Muscle of back (tissue), 13 donors: ENCODE data around the gene TBL2. TPM values are rescaled to one million over a fixed set of nuclear protein-coding genes. Genes with fewer than 3 reads are reported as not detected.
"Not testable (repeated sequence)": the region's sequence is repeated elsewhere in the genome, so short reads cannot be mapped to it uniquely, and the experiment has no call there.

Source experiments
- DNase-seq, 3 donors: peaks; one replicate each; pipeline versions ENCODE4 v3.0.0 to v3.0.0-alpha.2; 2013
- long read RNA-seq, 9 donors: transcript quantifications; one replicate each; lab custom pipeline, GENCODE V29; 2026
- polyA plus RNA-seq, 10 donors: library from polyadenylated mRNA; unstranded; fragments of 120-200 nt; gene quantifications; one replicate each; pipeline ENCODE4 v1.2.1, GENCODE V29; 2013; ENCODE audit not compliant: insufficient read length in 10 of 10

Gene TBL2, protein sequence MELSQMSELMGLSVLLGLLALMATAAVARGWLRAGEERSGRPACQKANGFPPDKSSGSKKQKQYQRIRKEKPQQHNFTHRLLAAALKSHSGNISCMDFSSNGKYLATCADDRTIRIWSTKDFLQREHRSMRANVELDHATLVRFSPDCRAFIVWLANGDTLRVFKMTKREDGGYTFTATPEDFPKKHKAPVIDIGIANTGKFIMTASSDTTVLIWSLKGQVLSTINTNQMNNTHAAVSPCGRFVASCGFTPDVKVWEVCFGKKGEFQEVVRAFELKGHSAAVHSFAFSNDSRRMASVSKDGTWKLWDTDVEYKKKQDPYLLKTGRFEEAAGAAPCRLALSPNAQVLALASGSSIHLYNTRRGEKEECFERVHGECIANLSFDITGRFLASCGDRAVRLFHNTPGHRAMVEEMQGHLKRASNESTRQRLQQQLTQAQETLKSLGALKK
- 10 to 100 TPM; 21.1 to 33.8 (median 26.3) TPM for polyA plus RNA-seq
- long read RNA-seq, donor 1, full-length matches to known transcripts, result 4 of 4 reads
- long read RNA-seq, donor 1, partial matches to known transcripts, result 0 of 4 reads
- long read RNA-seq, donor 1, other reads (novel, unspliced or antisense), result 0 of 4 reads
- long read RNA-seq, donor 2, full-length matches to known transcripts, result 3 of 3 reads
- long read RNA-seq, donor 2, partial matches to known transcripts, result 0 of 3 reads
- long read RNA-seq, donor 2, other reads (novel, unspliced or antisense), result 0 of 3 reads
- long read RNA-seq, donor 3, result 0 reads
- long read RNA-seq, donor 4, full-length matches to known transcripts, result 4 of 4 reads
- long read RNA-seq, donor 4, partial matches to known transcripts, result 0 of 4 reads
- long read RNA-seq, donor 4, other reads (novel, unspliced or antisense), result 0 of 4 reads
- long read RNA-seq, donor 5, full-length matches to known transcripts, result 7 of 7 reads
- long read RNA-seq, donor 5, partial matches to known transcripts, result 0 of 7 reads
- long read RNA-seq, donor 5, other reads (novel, unspliced or antisense), result 0 of 7 reads
- long read RNA-seq, donor 6, full-length matches to known transcripts, result 9 of 9 reads
- long read RNA-seq, donor 6, partial matches to known transcripts, result 0 of 9 reads
- long read RNA-seq, donor 6, other reads (novel, unspliced or antisense), result 0 of 9 reads
- long read RNA-seq, donor 7, full-length matches to known transcripts, result 3 of 3 reads
- long read RNA-seq, donor 7, partial matches to known transcripts, result 0 of 3 reads
- long read RNA-seq, donor 7, other reads (novel, unspliced or antisense), result 0 of 3 reads
- long read RNA-seq, donor 8, full-length matches to known transcripts, result 4 of 4 reads
- long read RNA-seq, donor 8, partial matches to known transcripts, result 0 of 4 reads
- long read RNA-seq, donor 8, other reads (novel, unspliced or antisense), result 0 of 4 reads
- long read RNA-seq, donor 9, full-length matches to known transcripts, result 1 of 1 reads
- long read RNA-seq, donor 9, partial matches to known transcripts, result 0 of 1 reads
- long read RNA-seq, donor 9, other reads (novel, unspliced or antisense), result 0 of 1 reads

DNA sequence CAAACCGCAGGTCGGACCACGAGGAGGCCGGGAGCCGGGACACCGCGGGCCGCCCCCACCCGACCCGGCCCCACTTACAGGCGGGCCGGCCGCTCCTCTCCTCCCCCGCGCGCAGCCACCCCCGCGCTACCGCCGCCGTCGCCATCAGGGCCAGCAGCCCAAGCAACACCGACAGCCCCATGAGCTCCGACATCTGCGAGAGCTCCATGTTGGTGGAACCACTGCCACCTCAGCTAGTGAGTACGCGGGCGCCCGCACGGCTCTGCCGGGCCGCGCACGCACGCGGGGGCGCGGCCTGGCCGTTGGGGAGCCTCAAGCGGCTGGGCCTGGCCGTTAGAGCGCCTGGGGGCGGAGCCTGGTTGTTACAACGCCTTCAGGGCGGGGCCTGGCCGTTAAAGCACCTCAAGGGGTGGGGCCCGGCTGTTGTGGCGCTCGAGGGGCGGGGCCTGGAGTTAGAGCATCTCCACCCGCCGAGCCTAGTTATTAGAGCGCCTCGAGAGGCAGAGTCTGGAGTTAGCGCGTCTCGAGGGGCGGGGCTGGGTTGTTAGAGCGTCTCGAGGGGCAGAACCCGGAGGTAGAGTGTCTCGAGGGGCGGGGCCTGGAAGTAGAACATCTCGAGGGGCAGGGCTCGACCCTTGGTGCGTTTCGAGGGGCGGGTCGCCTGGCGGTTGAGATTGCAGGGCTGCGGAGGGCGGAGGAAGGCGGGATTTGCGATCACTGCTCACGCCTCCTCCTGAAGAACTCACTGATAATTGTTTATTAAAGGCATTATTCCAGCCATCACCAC lies at the start of gene TBL2:
Gene TBL2 (minus strand): TSS at position 238 of the 787 bp plus-strand sequence. CDS start 30 bp downstream, at position 208.
- peak; percentile 97 to 99 (median 99) for DNase-seq

DNA sequence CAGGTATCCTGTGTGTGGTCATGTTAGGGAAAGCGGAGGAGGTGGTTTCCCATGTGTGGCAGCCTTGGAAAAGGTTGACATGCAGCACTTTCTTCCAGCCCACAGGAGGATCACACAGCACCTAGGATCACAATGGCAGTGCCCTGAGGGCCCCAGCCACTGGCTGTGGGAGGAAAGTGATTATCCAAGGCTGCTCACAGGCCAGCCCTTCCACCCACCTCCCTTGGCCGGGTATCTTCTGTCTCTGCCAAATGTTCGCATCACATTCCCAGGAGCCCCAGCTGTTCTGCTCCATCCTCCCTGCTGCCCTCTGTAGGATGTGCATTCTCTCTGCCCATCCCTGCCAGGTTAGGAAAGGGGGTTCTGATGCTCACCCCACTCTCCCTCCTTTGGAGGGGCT lies 48.4 kb upstream of the TBL2 start:
- peak in 1 of 3 donors; percentile 42 for DNase-seq

DNA sequence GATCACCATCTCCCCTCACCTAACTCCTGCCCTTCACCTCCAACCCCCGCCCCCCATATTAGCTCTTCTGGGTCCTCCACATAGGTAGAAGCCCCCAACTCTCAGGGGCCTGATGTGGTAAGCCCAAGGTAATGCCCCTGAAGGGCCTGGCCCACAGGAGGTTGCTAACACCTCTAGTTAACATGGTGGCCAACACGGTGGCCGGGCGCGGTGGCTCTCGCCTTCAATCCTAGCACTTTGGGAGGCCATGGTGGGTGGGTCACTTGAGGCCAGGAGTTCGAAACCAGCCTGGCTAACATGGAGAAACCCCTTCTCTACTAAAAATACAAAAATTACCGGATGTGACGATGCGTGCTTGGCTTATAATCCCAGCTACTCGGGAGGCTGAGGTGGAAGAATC lies 46.9 kb upstream of the TBL2 start:
- DNase-seq, result no peak

GRCh38 chr7:73624669-73625001 lies 46.3 kb upstream of the TBL2 start:
- DNase-seq, result no peak

GRCh38 chr7:73623798-73624668 lies 45.7 kb upstream of the TBL2 start, which contains the start of gene MLXIPL:
Gene MLXIPL (minus strand): TSS chr7:73624522. CDS start chr7:73624492, 30 bp downstream.
- DNase-seq, result peak; percentile 21 to 64 (median 40)

- DNase-seq, result peak in 2 of 3 donors; percentile 17 to 35
Measured at GRCh38 chr7:73622909-73623797, 44.8 kb upstream of the TBL2 start.

DNA sequence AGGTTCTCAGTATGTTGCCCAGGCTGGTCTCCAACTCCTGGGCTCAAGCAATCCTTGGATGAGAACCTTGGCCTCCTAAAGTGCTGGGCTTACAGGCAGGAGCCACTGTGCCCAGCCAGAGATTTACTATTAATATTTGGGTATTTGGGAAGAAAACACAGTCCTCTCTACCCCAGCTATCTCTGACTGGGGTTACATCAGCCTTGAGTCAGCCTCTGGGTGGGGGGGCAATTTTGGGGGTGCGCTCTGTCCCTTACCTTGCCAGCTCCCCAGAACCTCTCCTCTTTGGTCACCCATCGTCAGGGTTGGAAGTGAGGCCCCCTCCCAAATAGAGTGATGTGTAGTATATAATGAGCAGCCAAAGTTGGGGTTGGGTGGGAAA lies 44.1 kb upstream of the TBL2 start:
- no peak for DNase-seq

- DNase-seq, result no peak
Measured at GRCh38 chr7:73621168-73622063, 43.0 kb upstream of the TBL2 start.

DNA sequence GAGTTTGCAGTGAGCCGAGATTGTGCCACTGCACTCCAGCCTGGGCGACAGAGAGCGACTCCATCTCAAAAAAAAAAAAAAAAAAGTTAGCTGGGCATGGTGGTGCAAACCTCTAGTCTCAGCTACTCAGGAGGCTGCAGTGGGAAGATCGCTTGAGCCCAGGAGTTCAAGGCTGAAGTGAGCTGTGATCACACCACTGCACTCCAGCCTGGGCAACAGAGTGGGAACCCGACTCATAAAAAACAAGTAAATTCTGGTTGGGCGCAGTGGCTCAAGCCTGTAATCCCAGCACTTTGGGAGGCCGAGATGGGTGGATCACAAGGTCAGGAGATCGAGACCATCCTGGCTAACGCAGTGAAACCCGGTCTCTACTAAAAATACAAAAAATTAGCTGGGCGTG lies 41.0 kb upstream of the TBL2 start:
- DNase-seq, result not testable (repeated sequence)

DNA sequence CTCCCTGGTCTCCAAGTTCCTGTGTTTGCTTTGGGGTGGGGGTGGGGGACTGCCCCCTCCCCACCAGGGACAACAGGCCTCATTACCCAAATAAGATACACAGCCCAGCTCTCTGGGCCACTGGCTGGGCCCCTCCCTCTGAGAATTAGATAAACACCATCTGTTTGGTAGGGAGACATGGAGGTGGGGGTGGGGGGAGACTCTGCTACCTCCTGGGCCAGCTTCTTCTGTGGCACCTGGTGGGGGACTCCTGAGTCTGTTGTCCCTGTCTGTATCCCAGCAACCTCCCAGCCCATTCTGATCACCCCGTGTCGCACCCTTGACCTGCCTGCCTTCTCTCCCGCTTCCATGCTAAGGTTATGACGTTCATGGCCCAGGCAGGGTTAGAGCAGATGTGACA lies 40.2 kb upstream of the TBL2 start:
- DNase-seq, result no peak

DNA sequence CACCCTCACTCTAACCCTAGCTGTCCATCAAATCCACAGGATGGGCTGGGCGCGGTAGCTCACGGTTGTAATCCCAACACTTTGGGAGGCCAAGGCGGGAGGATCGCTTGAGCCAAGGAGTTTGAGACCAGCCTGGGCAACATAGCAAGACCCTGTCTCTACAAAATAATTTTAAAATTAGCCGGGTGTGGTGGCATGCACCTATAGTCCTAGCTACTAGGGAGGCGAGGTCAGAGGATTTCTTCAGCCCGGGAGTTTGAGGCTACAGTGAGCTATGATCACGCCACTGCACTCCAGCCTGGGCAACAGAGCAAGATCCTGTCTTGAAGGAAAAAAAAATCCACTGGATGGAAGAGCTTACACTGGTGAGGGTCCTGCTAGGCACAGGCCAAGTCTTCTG lies 39.1 kb upstream of the TBL2 start:
- not testable (repeated sequence) for DNase-seq

- DNase-seq, result no peak
Measured at GRCh38 chr7:73615886-73616285, 37.5 kb upstream of the TBL2 start.

DNA sequence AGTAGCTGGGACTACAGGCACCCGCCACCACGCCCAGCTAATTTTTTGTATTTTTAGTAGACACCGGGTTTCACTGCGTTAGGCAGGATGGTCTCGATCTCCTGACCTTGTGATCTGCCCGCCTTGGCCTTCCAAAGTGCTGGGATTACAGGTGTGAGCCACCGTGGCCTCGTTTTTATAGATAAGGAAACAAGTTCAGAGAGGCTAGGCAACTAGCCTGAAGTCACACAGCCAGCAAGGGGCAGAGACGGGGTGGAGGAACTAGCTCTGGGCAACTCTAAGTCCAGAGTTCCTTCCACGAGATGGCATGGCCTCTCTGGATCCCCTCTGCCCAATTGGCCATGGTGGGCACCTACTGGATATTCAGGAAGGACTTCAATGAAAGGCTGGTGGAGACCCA lies 36.6 kb upstream of the TBL2 start:
- not testable (repeated sequence) for DNase-seq

- no peak for DNase-seq
Measured at GRCh38 chr7:73613954-73614735, 35.8 kb upstream of the TBL2 start.

DNA sequence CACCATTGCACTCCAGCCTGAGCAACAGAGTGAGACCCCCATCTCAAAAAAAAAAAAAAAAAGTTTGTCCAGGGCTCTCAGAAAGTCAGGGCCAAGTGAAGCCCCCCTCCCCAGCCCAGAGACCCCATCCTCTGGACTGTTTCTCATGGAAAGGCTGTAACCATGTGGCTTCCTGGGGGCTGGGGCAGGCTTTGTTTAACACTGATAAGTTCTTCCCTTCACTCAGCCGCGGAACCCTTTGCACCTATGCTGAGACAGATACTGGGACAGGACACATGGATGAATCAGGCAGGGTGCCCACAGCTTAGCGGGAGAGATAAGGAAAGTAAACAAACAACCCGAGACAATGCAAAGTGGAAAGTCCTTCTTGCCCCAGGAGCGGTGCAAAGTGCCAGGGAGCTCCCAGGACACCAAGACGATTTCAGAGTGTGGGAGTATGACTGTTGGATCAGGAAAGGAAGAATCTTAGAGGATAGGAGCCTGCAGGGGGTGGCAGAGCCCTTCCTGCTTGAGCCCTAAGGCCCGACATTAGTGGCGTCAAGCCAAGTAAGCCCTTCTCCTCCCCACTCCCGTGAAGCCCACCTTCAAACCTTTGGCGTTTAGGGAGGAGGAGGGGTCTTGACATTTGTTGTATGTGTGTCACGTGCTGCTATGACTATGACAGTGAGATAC lies 34.4 kb upstream of the TBL2 start:
- DNase-seq, result no peak
